ENCODE measurements around the gene GALNT14. TPM values are rescaled to one million over a fixed set of nuclear protein-coding genes. Genes with fewer than 3 reads are reported as not detected.

Gene GALNT14
- total RNA-seq, 2 donors from 2014 or later, result 1.6 TPM; not detected in 1

GRCh38 chr2:31058096-31059035 is 79.9 kb downstream of the GALNT14 start:
- Histone ChIP-seq H3K4me3 (no peak overlapping the region), H3K36me3 (no peaks in the 10 kb centered on the region), H3K27me3 (replicated peaks; ENCODE audit: insufficient read depth) (no peaks in the 10 kb centered on the region), H3K27ac (no peak overlapping the region), H3K9me3 (no peaks in the 10 kb centered on the region), H3K4me1 (ENCODE audit: control insufficient read depth in 1 of 2, low read depth in 2 of 2) (no peaks in the 10 kb centered on the region)
- TF ChIP-seq, protein P1, sequence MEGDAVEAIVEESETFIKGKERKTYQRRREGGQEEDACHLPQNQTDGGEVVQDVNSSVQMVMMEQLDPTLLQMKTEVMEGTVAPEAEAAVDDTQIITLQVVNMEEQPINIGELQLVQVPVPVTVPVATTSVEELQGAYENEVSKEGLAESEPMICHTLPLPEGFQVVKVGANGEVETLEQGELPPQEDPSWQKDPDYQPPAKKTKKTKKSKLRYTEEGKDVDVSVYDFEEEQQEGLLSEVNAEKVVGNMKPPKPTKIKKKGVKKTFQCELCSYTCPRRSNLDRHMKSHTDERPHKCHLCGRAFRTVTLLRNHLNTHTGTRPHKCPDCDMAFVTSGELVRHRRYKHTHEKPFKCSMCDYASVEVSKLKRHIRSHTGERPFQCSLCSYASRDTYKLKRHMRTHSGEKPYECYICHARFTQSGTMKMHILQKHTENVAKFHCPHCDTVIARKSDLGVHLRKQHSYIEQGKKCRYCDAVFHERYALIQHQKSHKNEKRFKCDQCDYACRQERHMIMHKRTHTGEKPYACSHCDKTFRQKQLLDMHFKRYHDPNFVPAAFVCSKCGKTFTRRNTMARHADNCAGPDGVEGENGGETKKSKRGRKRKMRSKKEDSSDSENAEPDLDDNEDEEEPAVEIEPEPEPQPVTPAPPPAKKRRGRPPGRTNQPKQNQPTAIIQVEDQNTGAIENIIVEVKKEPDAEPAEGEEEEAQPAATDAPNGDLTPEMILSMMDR (IDR thresholded peaks at IDR 0.05), result no peak
- ATAC-seq (ENCODE audit: insufficient number of reproducible peaks, low FRiP score, low read depth), result no peak
- no peak for DNase-seq (ENCODE audit: low spot score)

GRCh38 chr2:31057691-31058090 is 80.5 kb downstream of the GALNT14 start:
- H3K4me3 ChIP-seq, result no peak overlapping the region
- H3K9me3 ChIP-seq, result no peaks in the 10 kb centered on the region
- no peak overlapping the region for H3K27ac ChIP-seq
- H3K4me1 ChIP-seq (ENCODE audit: control insufficient read depth in 1 of 2, low read depth in 2 of 2), result no peaks in the 10 kb centered on the region
- no peak for DNase-seq (ENCODE audit: low spot score)
- TF ChIP-seq, protein P1 (IDR thresholded peaks at IDR 0.05), result no peak
- H3K36me3 ChIP-seq, result no peaks in the 10 kb centered on the region
- ATAC-seq (ENCODE audit: insufficient number of reproducible peaks, low FRiP score, low read depth), result no peak
- H3K27me3 ChIP-seq (replicated peaks; ENCODE audit: insufficient read depth), result no peaks in the 10 kb centered on the region

DNA sequence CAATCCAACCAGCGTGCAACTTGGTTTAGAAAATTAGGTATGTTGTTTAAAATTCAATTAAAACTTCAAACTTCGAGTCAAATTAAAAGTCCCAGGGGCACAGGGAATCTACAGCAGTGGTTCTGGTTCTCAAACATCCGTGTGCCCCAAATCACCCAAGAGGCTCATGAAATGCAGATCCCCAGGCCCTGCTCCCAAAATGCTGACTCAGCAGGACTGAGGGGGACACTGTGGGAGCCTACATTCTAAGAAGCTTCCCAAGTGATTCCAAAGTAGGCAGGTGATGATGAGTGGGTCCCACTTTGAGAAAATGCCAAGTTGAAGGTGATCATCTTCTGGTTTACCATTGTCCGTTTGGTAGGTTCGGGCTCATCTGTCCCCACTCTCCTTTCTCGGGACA is 82.3 kb downstream of the GALNT14 start:
- Histone ChIP-seq H3K27me3 (replicated peaks; ENCODE audit: insufficient read depth) (no peaks in the 10 kb centered on the region), H3K4me3 (no peak overlapping the region), H3K9me3 (no peaks in the 10 kb centered on the region), H3K27ac (no peak overlapping the region), H3K36me3 (no peaks in the 10 kb centered on the region), H3K4me1 (ENCODE audit: control insufficient read depth in 1 of 2, low read depth in 2 of 2) (no peaks in the 10 kb centered on the region)
- no peak for DNase-seq (ENCODE audit: low spot score)
- ATAC-seq (ENCODE audit: insufficient number of reproducible peaks, low FRiP score, low read depth), result no peak
- TF ChIP-seq, protein P1 (IDR thresholded peaks at IDR 0.05), result no peak

DNA sequence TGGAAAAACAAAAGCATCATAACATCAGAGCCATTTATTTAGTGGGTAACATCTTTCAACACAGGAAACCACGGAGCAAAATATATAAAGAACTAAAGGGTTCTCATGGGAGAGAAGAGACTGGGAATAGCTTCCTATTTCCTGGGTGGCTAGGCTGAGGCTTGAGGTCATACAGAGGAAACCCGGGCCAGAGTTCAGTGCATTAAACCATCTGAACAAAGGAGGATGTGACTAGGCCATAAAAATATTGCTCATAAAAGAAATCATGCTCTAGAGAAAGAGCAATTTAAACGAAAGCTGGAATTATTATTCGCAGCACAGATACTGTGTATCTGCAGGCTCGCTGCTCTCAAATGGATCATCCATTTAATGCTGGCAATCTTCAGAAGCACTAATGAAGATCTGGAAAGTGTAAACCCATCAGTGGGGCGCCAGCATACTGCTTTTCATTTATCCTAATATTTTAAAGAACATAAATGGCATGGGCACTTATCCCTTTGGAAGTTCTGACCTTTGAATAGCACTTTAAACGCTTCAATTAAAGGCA is 83.3 kb downstream of the GALNT14 start:
- no peaks in the 10 kb centered on the region for H3K9me3 ChIP-seq
- H3K27ac ChIP-seq, result no peak overlapping the region
- TF ChIP-seq, protein P1 (IDR thresholded peaks at IDR 0.05), result no peak
- H3K4me1 ChIP-seq (ENCODE audit: control insufficient read depth in 1 of 2, low read depth in 2 of 2), result no peaks in the 10 kb centered on the region
- ATAC-seq (ENCODE audit: insufficient number of reproducible peaks, low FRiP score, low read depth) (no peak), DNase-seq (ENCODE audit: low spot score) (no peak)
- no peaks in the 10 kb centered on the region for H3K36me3 ChIP-seq
- H3K27me3 ChIP-seq (replicated peaks; ENCODE audit: insufficient read depth), result no peaks in the 10 kb centered on the region
- H3K4me3 ChIP-seq, result no peak overlapping the region

- ATAC-seq (ENCODE audit: insufficient number of reproducible peaks, low FRiP score, low read depth), result no peak
Observed at GRCh38 chr2:31053929-31054782, 84.1 kb downstream of the GALNT14 start.

More at GRCh38 chr2:31053929-31054782, 84.1 kb downstream of the GALNT14 start:
- H3K27ac ChIP-seq, result no peak overlapping the region
- no peaks in the 10 kb centered on the region for H3K9me3 ChIP-seq
- no peak overlapping the region for H3K4me3 ChIP-seq
- no peaks in the 10 kb centered on the region for H3K27me3 ChIP-seq (replicated peaks; ENCODE audit: insufficient read depth)
- DNase-seq (ENCODE audit: low spot score), result no peak
- H3K36me3 ChIP-seq, result no peaks in the 10 kb centered on the region
- no peaks in the 10 kb centered on the region for H3K4me1 ChIP-seq (ENCODE audit: control insufficient read depth in 1 of 2, low read depth in 2 of 2)
- TF ChIP-seq, protein P1 (IDR thresholded peaks at IDR 0.05), result no peak
